Renal cortex interstitium (tissue), 11 donors: ENCODE results near the gene ARF5. TPM values are rescaled to one million over a fixed set of nuclear protein-coding genes. Genes with fewer than 3 reads are reported as not detected.

ENCODE experiments used
- DNase-seq, 11 donors: peaks; one replicate each; pipeline ENCODE4 v3.0.0-alpha.2; 2013; ENCODE audit warnings: low read depth in 9 of 11, low spot score in 4 of 11; ENCODE audit errors: extremely low read depth in 1 of 11
- polyA plus RNA-seq, 3 donors: library from polyadenylated mRNA; unstranded; fragments of 120-200 nt; gene quantifications; one replicate each; pipeline ENCODE4 v1.2.1, GENCODE V29; 2013; ENCODE audit not compliant: insufficient read length in 3 of 3

ARF5 gene
- polyA plus RNA-seq, 3 donors: 178 to 227 (median 188) TPM

DNA sequence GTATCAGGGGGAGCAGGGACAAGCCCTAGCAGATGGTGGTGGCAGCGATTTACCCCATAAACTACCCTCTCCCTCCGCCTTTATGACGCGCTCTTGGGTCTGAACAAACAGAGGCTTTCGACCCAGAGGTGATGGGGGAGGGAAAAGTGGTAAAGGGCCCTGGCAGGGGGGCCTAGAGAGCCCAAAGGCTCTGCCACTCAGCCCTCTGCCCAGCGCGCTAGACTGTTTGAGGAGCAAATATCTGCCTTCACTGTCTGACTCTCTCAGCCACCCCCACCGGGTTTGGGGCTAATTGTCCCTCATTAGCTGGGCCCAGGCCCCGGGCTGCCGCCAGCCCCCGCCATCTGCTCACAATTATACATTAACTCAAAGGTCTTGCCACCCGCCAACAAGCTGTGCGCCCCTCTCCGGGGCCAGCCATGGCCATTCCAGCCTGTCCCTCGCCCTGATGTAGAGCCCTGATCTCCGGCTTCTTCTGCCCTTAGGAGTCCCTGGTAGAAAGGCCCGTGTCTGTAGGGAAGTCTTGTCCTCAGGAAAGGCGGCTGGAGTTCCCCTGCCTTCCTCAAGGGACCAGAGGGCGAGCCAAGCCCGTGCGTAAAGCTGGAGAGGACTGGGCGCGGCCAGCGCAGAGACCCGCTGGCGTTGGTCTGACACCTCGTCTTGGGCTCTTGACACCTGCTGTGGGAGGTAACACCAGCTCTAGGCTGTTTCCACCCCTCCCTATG is 31.6 kb downstream of the ARF5 start:
- no peak for DNase-seq

- DNase-seq: peak in 1 of 11 donors; percentile 1
Measured at GRCh38 chr7:127620406-127621233, 32.4 kb downstream of the ARF5 start.

- no peak for DNase-seq
Measured at GRCh38 chr7:127625331-127625730, 37.1 kb downstream of the ARF5 start.

DNA sequence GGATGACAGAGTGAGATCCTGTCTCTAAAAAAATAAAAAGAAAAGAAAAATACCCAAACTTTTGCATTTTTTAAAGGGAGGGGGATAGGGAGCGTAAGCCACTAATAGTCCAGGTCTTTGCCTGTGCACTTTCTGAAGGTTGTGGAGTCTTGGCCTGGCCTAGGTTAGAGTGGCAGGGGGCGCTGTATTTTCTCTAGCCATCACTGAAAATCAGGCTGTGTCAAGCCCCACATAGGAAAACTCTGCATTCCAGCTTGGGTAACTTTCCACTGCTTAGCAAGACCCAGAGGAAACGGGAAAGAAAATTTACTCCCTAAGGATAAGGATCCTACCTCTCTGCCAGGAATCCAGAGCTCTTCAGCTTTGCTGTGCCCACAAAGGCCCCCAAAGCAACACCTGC is 40.2 kb downstream of the ARF5 start:
- no peak for DNase-seq

- DNase-seq: no peak
Measured at GRCh38 chr7:127629268-127629854, 41.1 kb downstream of the ARF5 start.

GRCh38 chr7:127632276-127632910 is 44.2 kb downstream of the ARF5 start:
- DNase-seq: no peak

- no peak for DNase-seq
Measured at GRCh38 chr7:127635659-127636285, 47.6 kb downstream of the ARF5 start.

- DNase-seq: no peak
Measured at GRCh38 chr7:127638197-127638596, 50.0 kb downstream of the ARF5 start.

Other genes starting within 250 kb of the ARF5 start
- gene ZNF800, start 195.7 kb upstream of the ARF5 start, polyA plus RNA-seq: 10 to 100 TPM; 17.6 to 23.1 (median 21.9) TPM
- 10 to 100 TPM; 14.6 to 16.0 (median 14.8) TPM for gene GCC1, start 2.8 kb upstream of the ARF5 start, polyA plus RNA-seq
- 1 to 10 TPM in 1 of 3 donors, under 1 TPM in 2; 0.33 to 1.0 (median 0.49) TPM for gene FSCN3, start 5.3 kb downstream of the ARF5 start, polyA plus RNA-seq
- gene PAX4, start 29.7 kb downstream of the ARF5 start, polyA plus RNA-seq: not detected
- 100 to 1,000 TPM; 138 to 152 (median 150) TPM for gene SND1, start 63.8 kb downstream of the ARF5 start, polyA plus RNA-seq